HG03378 (cell line): ENCODE results near the gene ZC3H14.
"Not testable (repeated sequence)": the region's sequence is repeated elsewhere in the genome, so short reads cannot be mapped to it uniquely, and the experiment has no call there.

Source experiments
- ATAC-seq: cut with Tn5 transposase; IDR thresholded peaks from one replicate; pipeline ENCODE4 v1.9.1; 2021; ENCODE audit warnings: mild to moderate bottlenecking, moderate library complexity; ENCODE audit not compliant: unreplicated experiment

Gene ZC3H14

GRCh38 chr14:88562831-88563686 lies at the start of gene ZC3H14:
Gene ZC3H14 (plus strand): TSS chr14:88563037. CDS start chr14:88563134, 97 bp downstream.
- ATAC-seq, result peak; percentile 87

- ATAC-seq, result no peak
Observed at GRCh38 chr14:88515499-88516221, 47.2 kb upstream of the ZC3H14 start.

GRCh38 chr14:88516861-88517357 lies 45.9 kb upstream of the ZC3H14 start:
- ATAC-seq, result no peak

- ATAC-seq, result no peak
Observed at GRCh38 chr14:88518592-88519512, 44.0 kb upstream of the ZC3H14 start.

GRCh38 chr14:88519907-88520306 lies 42.9 kb upstream of the ZC3H14 start:
- ATAC-seq, result no peak

GRCh38 chr14:88521818-88522217 lies 41.0 kb upstream of the ZC3H14 start:
- no peak for ATAC-seq

- no peak for ATAC-seq
Observed at GRCh38 chr14:88522393-88522792, 40.4 kb upstream of the ZC3H14 start.

GRCh38 chr14:88529889-88530288 lies 32.9 kb upstream of the ZC3H14 start:
- not testable (repeated sequence) for ATAC-seq

GRCh38 chr14:88533064-88533602 lies 29.7 kb upstream of the ZC3H14 start:
- no peak for ATAC-seq

GRCh38 chr14:88535149-88535548 lies 27.7 kb upstream of the ZC3H14 start:
- no peak for ATAC-seq

- no peak for ATAC-seq
Observed at GRCh38 chr14:88535813-88536212, 27.0 kb upstream of the ZC3H14 start.

GRCh38 chr14:88541324-88541723 lies 21.5 kb upstream of the ZC3H14 start:
- ATAC-seq, result no peak

GRCh38 chr14:88542857-88543795 lies 19.7 kb upstream of the ZC3H14 start:
- no peak for ATAC-seq

- no peak for ATAC-seq
Observed at GRCh38 chr14:88545256-88545655, 17.6 kb upstream of the ZC3H14 start.

GRCh38 chr14:88546621-88547385 lies 16.0 kb upstream of the ZC3H14 start:
- ATAC-seq, result no peak

- no peak for ATAC-seq
Observed at GRCh38 chr14:88547386-88547780, 15.5 kb upstream of the ZC3H14 start.

- ATAC-seq, result no peak
Observed at GRCh38 chr14:88550078-88550477, 12.8 kb upstream of the ZC3H14 start.

GRCh38 chr14:88551094-88551870 lies 11.6 kb upstream of the ZC3H14 start:
- no peak for ATAC-seq
